NCI-H2171 treated with DMSO at 0.1 percent for 48 hours (cell line): Measurements from ENCODE around the gene FUT9.

ENCODE experiments used
- DNase-seq: peaks from one replicate; lab custom pipeline; 2025; lab: John Stamatoyannopoulos, UW

The FUT9 gene

DNA sequence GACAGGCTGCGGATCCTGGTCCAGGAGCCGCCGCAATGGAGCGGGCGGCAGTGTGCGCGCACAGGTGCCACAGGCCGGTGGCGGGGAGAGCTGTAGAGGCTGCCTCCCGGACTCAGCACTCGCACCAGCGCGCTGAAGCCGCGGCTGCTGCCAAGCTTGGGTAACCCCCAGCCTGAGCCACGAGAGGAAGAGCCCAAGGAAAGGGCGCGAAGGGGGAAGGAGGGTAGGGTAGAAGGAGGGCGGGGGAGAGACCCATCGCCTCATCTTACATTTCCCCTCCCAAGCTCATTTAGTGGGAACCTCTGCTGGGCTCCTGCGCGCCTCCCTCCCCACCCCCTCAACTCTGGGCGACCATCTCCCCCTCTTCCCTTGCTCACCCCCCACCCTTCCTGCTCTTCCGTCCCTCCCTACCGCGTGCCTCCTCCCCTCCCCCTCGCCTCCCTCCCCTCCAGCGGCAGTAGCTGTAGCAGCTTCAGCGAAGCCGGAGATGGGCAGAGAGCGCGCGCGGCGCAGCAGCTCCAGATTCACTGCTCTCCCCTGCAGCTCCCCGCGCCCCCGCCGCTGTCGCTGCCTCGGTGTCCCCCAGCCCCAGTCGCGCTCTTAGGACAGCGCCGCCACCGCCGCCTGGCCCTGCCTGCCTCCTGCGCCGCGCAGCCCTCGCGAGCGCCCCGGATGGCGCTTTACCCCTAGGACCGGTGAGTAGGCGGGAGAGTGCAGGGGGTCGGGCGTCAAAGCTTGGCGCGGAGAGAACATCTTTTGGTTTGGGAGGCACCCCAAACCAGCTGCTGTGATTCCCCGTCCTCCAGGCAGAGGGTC is at the start of gene FUT9:
TSS of gene FUT9 (plus strand) at position 457 of the 816 bp plus-strand sequence. CDS start 187,182 bp downstream, outside the sequence.
- DNase-seq: peak; percentile 94

DNA sequence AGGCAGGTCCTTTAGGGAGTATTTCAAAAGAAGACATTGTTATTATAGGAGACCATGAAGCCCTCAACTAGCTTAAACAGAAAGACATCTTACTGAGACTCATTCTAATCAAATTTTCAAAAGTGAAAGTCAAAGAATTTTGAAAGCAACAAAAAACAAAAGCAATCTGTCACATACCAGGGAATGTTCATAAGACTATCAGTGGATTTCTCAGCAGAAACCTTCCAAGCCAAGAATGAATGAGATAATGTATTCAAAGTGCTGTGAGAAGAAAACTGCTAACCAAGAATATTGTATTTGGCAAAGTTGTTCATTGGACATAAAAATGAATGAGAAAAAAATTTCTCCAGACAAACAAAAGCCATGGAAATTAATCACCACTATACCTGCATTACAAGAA is 48.2 kb upstream of the FUT9 start:
- no peak for DNase-seq

DNA sequence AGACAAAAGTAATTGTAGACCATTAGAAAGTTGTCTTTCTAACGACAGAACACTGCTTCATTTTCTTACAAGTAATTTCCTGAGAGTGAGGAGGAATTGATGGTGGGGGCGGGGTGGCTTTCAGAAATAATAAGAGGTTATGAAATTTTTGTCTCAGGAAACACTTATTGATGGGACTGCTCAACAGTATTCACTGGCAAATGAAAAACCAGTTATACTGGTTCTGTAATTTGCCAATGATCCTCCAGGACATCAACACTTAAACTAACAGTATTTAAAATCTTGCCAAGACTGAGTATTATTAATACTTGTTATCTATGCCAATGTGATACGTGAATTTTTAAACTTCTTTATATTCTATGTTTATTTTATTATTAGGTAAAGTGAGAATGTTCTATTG is 41.8 kb upstream of the FUT9 start:
- DNase-seq: no peak

DNA sequence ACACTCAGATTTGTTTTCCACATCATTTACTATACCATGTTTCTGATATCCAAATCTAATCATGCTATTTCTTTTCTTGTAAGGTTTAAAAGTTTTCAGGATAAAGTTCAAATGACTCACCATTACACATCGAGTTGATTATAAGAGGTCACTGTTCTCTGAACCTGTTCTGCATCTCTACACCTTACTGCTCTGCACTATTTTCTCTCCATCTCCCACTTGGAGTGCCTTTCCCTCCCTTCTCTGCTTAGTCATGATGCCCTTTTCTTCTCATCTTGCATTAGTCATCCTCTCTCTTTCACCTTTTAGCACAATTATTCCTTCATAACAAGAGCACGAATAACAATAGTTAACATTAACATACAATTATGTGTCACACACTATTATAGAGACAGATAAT is 37.5 kb upstream of the FUT9 start:
- no peak for DNase-seq

DNA sequence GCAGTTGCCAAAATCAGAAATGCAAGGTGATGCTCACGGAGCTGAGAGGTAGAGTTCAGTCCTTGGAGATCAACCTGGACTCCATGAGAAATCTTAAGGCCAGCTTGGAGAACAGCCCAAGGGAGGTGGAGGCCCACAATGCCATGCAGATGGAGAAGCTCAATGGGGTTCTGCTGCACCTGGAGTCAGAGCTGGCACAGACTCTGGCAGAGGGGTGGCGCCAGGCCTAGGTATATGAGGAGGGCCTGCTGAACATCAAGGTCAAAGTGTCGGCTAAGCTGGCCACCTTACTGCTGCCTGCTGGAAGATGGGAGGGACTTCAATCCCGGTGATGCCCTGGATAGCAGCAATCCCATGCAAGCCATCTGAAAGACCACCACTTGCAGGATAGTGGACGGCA is 23.9 kb upstream of the FUT9 start:
- DNase-seq: no peak

- DNase-seq: no peak
These were observed 21.6 kb upstream of the FUT9 start for GRCh38 chr6:95994151-95994550.

DNA sequence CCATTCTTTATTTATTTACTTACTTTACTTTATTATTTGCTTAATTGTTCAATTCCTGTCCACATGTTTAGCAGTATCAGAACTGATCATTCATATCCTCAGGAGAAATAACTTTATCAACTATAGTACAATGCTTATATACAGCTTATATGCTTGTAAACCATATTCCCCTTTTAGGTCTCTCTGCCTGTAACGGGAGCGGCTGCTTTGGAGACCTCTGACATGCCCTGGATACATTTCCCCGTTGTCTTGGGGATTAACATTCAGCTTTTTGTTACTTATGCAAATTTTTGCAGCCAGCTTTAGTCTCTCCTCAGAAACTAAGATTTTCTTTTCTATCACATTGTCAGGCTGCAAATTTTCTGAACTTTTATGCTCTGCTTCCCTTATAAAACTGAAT is 17.6 kb upstream of the FUT9 start:
- no peak for DNase-seq

DNA sequence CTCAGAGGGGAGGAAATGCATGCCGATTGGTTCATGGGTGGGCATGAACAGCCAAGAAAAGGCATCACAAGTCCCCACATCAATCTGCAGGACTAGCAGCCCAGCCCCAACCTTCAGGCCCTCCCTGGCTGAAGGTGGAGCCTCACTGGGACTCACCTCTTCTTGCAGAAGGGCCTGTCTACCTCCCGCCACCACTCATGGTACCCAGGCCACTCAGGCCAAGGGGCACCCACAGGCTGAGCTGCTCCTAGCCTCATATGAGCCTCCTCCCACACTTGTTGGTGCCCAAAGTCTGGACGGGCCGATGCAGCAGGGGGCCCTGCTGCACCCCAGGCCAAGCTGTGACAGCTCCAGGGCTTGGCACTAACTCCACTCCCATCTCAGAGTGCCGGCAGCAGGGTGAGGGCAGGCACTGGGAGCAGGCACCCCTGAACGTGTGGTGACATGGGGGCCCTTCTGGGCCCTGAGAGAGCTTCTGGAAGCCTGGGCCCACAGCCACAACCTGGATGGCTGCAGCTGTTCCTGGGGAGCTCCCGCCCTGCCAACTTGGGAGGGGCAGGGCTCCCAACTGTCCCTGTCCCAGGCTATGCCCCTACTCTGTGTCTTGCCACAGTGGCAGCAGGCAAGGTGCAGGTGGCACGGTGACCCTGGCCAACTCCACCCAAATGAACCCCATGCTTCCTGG is 13.7 kb upstream of the FUT9 start:
- DNase-seq: no peak

GRCh38 chr6:96002576-96002910 is 13.2 kb upstream of the FUT9 start:
- no peak for DNase-seq

DNA sequence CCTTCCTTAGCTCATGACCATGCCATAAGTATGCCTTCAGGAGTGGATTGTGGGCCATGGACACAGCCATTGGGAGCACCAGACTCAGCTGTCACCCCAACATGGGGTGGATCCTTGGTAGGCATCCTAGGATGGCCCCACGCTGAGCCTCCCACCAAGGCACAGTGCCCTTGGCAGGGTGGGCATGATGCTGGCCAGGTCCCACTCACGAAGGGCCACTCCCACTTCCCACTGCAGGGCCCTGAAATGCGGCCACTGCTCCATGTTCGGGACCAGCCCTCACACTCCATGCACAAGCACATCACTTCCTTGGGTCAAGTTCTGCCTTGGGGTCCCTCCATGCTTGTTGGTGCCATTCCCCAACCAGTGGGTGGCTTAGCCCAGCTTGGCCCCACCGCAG is 12.9 kb upstream of the FUT9 start:
- no peak for DNase-seq

GRCh38 chr6:96007663-96008062 is 8.1 kb upstream of the FUT9 start:
- no peak for DNase-seq

- DNase-seq: no peak
These were observed 2.2 kb upstream of the FUT9 start for GRCh38 chr6:96013531-96013930.

DNA sequence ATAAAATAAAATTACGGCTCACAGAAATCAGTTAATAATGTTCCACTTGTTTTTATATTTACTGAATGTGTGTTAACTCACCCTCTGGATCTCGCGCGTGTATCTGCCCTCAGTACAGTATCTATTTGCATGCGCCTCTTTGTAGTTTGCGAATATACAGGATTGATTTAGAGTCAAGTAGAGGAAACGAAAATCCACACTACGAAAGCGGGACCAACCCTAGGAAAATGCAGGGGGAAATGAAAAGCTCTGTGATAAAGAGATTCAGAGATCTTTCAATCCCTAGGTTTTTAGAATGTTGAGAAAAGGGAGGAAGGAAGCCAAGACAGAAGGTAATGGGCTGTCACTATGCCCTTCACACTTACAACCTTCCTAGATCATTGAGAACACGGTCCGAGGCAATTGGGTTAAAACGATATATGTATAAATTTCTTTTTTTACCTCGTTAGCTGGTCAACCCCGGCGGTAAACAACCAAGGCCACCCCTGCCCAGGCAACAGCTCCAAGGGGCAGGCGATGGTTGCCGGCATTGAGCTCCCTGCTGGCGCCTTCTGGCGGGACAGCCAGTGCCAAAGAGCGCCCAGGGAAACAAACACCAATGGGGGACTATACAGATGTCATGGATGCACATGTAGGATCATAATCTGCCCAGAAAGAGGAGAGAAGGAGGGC is 792 bp upstream of the FUT9 start:
- DNase-seq: peak; percentile 94

DNA sequence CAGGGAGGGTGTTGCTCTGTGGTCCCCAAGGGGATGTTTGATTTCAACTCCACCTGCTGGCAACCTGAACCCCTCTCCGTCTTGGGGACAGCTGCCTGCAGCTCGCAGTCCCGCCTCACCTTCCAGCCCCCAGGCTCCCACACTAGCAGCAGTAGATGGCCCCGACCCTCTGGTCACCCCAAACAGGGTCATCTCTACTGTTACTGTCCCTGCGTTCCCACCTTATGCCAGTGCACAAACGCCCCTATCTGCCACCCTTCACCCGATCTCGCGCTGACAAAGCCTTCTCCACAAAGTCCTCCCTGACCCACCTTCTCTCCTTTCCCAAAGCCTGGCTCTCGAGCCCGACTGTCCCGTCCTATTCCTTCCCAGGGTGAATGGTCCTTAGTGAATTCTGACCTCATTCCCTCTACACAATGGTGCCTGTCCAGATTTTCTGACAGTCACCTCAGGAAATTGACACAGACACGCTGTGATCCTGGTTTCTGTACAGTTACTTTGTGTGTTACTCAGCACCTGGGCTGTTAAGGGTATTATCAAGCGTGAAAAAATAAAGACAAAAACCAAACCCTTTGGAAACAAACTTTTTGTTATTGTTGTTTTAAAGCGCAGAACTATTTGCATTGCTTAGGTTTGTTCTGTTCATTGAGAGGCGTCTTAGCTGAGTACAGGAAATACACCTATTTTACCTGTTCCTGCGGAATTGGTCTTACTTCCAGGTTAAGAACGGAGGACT is 728 bp downstream of the FUT9 start:
- DNase-seq: peak; percentile 73

GRCh38 chr6:96017070-96017359 is 1.2 kb downstream of the FUT9 start:
- peak; percentile 55 for DNase-seq

DNA sequence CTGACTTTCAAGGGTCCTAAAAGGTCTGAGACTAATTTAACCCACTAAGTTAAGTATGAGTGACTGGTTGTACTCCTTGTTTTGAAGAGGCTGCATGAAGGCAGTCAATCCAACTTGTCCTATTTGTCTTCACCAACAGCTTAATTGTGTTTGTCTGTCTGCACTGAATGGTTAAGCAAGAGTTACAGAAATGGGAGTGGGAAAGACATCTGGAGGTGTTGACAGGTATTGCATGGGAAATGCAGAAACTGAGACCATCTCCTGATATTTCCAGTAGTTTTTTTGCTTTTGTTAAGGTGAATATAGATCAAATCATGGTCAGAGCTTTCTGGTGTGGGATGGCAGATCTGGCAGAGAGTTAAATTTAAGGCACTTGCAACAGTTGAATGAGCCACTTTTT is 6.5 kb downstream of the FUT9 start:
- peak; percentile 22 for DNase-seq

GRCh38 chr6:96032661-96033060 is 16.9 kb downstream of the FUT9 start:
- DNase-seq: no peak

DNA sequence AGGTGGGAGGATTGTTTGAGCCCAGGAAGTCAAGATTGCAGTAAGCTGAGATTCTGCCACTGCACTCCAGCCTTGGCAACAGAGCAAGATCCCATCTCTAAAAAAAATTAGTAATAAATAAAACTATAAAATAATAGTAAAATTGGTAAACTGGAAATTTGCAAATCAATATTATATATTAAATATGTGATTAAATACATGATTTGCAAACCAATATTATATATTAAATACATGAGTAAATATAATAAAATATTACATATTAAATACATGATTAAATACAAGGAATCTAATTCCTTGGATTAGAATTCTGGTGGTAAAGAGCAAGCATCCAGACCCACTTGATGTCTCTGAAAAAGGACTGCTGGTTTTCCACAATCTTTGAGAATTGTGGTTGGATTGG is 35.8 kb downstream of the FUT9 start:
- no peak for DNase-seq

DNA sequence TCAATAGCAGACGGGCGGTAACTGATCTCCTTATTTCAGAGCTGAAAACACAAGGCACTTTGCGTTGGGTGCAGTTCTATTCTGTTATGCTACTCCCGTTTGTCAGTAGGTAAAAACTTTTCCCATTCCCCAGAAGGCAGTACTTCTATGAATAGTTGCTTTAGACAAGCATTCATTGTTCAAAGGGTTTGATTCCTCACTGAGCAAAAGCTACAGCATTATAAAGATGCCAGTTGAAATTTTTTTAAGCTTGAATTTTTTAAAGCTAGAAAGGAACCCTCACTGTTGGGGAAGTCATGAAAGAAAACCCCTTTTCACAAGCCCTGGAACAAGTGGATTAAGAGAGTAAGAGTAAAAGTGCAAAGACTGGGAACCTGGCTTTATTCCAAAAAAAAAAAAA is 42.3 kb downstream of the FUT9 start:
- DNase-seq: peak; percentile 37

DNA sequence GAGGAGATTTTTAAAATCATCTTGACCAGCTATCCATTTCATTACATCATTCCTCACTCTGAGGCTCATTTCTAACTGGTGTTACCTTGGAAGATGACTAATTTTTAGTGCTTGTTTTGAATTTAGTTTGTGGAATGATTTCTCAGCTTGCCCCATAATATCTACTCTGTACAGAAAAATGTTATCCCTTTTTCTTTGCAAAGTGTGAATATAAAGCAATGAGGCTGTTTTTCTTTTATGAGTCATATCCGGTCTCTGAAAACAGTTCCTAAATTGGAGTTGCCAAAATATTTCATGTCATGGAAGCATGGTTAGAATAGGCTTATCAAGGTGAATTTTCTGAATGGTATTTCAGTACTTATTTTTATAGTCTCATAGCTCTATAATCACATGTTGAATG is 43.8 kb downstream of the FUT9 start:
- no peak for DNase-seq

- DNase-seq: no peak
These were observed 44.5 kb downstream of the FUT9 start for GRCh38 chr6:96060249-96060648.

GRCh38 chr6:96065213-96065612 is 49.4 kb downstream of the FUT9 start:
- DNase-seq: no peak

- DNase-seq: peak; percentile 6
These were observed 50.6 kb downstream of the FUT9 start for GRCh38 chr6:96066376-96066775.
